Measurements from ENCODE around the gene CALML5. TPM values are rescaled to one million over a fixed set of nuclear protein-coding genes. Genes with fewer than 3 reads are reported as not detected.

The CALML5 gene
- total RNA-seq, 1 donor from 2014 or later = not detected

- H3K4me3 ChIP-seq = no peak overlapping the region
- intact Hi-C loops (cut with DNase I) = no loop called here
These were observed 37.2 kb downstream of the CALML5 start for GRCh38 chr10:5461914-5462840.

GRCh38 chr10:5461203-5461588 is 38.2 kb downstream of the CALML5 start:
- H3K27me3 ChIP-seq = no peaks in the 10 kb centered on the region
- peaks cover 0 to 13% of the 10 kb centered on the region in 2 donors for H3K4me1 ChIP-seq
- intact Hi-C loops (cut with DNase I) = no loop called here
- peaks cover 24 to 36% of the 10 kb centered on the region in 2 donors for H3K36me3 ChIP-seq
- no peak for DNase-seq (ENCODE audit: low spot score in 2 of 2)
- H3K9me3 ChIP-seq = no peaks in the 10 kb centered on the region
- no peak for TF ChIP-seq CTCF (IDR thresholded peaks at IDR 0.05)
- peak overlapping the region in 1 of 2 donors; percentile 34 for H3K27ac ChIP-seq
- no peak overlapping the region for H3K4me3 ChIP-seq

More at GRCh38 chr10:5461914-5462840, 37.2 kb downstream of the CALML5 start:
- Histone ChIP-seq H3K4me1 (peaks cover 0 to 18% of the 10 kb centered on the region in 2 donors), H3K9me3 (no peaks in the 10 kb centered on the region), H3K27ac (peak overlapping the region; percentile 34 to 53), H3K27me3 (no peaks in the 10 kb centered on the region), H3K36me3 (peaks cover 16 to 26% of the 10 kb centered on the region in 2 donors)
- no peak for TF ChIP-seq CTCF (IDR thresholded peaks at IDR 0.05)
- no peak for DNase-seq (ENCODE audit: low spot score in 2 of 2)

GRCh38 chr10:5460468-5461202 is 38.7 kb downstream of the CALML5 start:
- peaks cover 0 to 8% of the 10 kb centered on the region in 2 donors for H3K4me1 ChIP-seq
- no peak overlapping the region for H3K27ac ChIP-seq
- no peaks in the 10 kb centered on the region for H3K27me3 ChIP-seq
- no peaks in the 10 kb centered on the region for H3K9me3 ChIP-seq
- peaks cover 30 to 41% of the 10 kb centered on the region in 2 donors for H3K36me3 ChIP-seq
- no peak for DNase-seq (ENCODE audit: low spot score in 2 of 2)
- H3K4me3 ChIP-seq = no peak overlapping the region
- TF ChIP-seq CTCF (IDR thresholded peaks at IDR 0.05) = no peak
- intact Hi-C loops (cut with DNase I) = no loop called here

- TF ChIP-seq CTCF (IDR thresholded peaks at IDR 0.05) = no peak
- Histone ChIP-seq H3K27ac (no peak overlapping the region), H3K4me1 (peaks cover 0 to 8% of the 10 kb centered on the region in 2 donors), H3K4me3 (no peak overlapping the region), H3K27me3 (no peaks in the 10 kb centered on the region), H3K36me3 (peaks cover 43 to 56% of the 10 kb centered on the region in 2 donors), H3K9me3 (no peaks in the 10 kb centered on the region)
- intact Hi-C loops (cut with DNase I) = no loop called here
- no peak for DNase-seq (ENCODE audit: low spot score in 2 of 2)
These were observed 40.2 kb downstream of the CALML5 start for GRCh38 chr10:5458949-5459747.

- no peaks in the 10 kb centered on the region for H3K9me3 ChIP-seq
- DNase-seq (ENCODE audit: low spot score in 2 of 2) = no peak
- no peak overlapping the region for H3K4me3 ChIP-seq
- intact Hi-C loops (cut with DNase I) = no loop called here
- no peak for TF ChIP-seq CTCF (IDR thresholded peaks at IDR 0.05)
- peaks cover 0 to 14% of the 10 kb centered on the region in 2 donors for H3K4me1 ChIP-seq
- no peaks in the 10 kb centered on the region for H3K27me3 ChIP-seq
- H3K27ac ChIP-seq = no peak overlapping the region
- H3K36me3 ChIP-seq = peaks cover 50 to 63% of the 10 kb centered on the region in 2 donors
These were observed 40.9 kb downstream of the CALML5 start for GRCh38 chr10:5458425-5458824.

All from ascending aorta (tissue), 2 donors.